AG10803 (cell line): Measurements from ENCODE around the gene CDC42EP2.

ENCODE experiments used
- DNase-seq: peaks from one replicate; pipeline ENCODE4 v3.0.0; 2010; ENCODE audit warnings: low read depth
- H3K4me3 ChIP-seq: 2 replicates; pipeline ENCODE4 v1.5.1; 2011; ENCODE audit warnings: mild to moderate bottlenecking, low read length, control low read depth
- CTCF ChIP-seq: conservative IDR thresholded peaks from 2 replicates; pipeline ENCODE4 v1.5.1; 2011; ENCODE audit warnings: mild to moderate bottlenecking, low read length, control low read depth, inconsistent platforms

CDC42EP2 gene

GRCh38 chr11:65279279-65279678 lies 35.4 kb upstream of the CDC42EP2 start:
- H3K4me3 ChIP-seq, result no peak overlapping the region
- no peak for TF ChIP-seq CTCF
- DNase-seq, result no peak

GRCh38 chr11:65279741-65280440 lies 34.8 kb upstream of the CDC42EP2 start:
- no peak for TF ChIP-seq CTCF
- DNase-seq, result peak; percentile 95
- H3K4me3 ChIP-seq, result no peak overlapping the region

GRCh38 chr11:65280646-65281045 lies 34.0 kb upstream of the CDC42EP2 start:
- no peak overlapping the region for H3K4me3 ChIP-seq
- no peak for TF ChIP-seq CTCF
- DNase-seq, result no peak

GRCh38 chr11:65286686-65287085 lies 28.0 kb upstream of the CDC42EP2 start:
- DNase-seq, result no peak
- TF ChIP-seq CTCF, result no peak
- H3K4me3 ChIP-seq, result no peak overlapping the region

- no peak for TF ChIP-seq CTCF
- no peak overlapping the region for H3K4me3 ChIP-seq
- no peak for DNase-seq
Observed at GRCh38 chr11:65287601-65288000, 27.1 kb upstream of the CDC42EP2 start.

- peak; percentile 84 for DNase-seq
- H3K4me3 ChIP-seq, result no peak overlapping the region
- no peak for TF ChIP-seq CTCF
Observed at GRCh38 chr11:65288706-65289536, 25.7 kb upstream of the CDC42EP2 start.
